Lower leg skin (tissue), 3 donors: ENCODE data around the gene IQSEC3.
"Not testable (repeated sequence)": the region's sequence is repeated elsewhere in the genome, so short reads cannot be mapped to it uniquely, and the experiment has no call there.

ENCODE experiments used
- CTCF ChIP-seq, 3 donors: fragments of 450-650 bp; IDR thresholded peaks; one replicate each; pipeline ENCODE4 v1.5.1; 2016; ENCODE audit warnings: antibody characterized with exemption in 3 of 3, mild to moderate bottlenecking in 3 of 3, moderate library complexity in 2 of 3
- POLR2A ChIP-seq, 2 donors: fragments of 450-650 bp; IDR thresholded peaks; one replicate each; pipeline ENCODE4 v1.6.1; 2016 to 2017; ENCODE audit warnings: antibody characterized with exemption in 2 of 2, mild to moderate bottlenecking in 1 of 2, moderate library complexity in 1 of 2

DNA sequence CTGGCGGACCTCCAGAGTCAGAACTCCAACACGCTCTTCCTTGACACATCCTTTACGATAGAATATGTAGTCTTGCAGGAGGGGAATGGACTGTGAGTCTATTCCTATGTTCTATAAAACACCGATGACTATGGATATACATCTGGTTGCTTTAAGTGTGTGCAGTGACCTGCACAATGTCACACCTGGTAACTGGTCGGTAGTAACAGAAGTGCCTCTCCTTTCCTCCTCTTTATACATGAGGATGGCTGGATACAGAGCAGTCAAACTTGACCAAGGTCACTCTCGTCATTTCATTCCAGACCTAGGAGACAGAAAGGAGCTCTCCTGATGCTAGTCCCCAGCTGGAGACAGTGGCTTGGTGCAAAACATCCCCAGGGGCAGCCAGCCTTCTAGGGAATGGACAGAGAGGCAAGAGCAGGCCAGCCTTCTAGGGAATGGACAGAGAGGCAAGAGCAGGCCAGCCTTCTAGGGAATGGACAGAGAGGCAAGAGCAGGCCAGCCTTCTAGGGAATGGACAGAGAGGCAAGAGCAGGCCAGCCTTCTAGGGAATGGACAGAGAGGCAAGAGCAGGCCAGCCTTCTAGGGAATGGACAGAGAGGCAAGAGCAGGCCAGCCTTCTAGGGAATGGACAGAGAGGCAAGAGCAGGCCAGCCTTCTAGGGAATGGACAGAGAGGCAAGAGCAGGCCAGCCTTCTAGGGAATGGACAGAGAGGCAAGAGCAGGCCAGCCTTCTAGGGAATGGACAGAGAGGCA is 21.2 kb upstream of the IQSEC3 start:
- TF ChIP-seq CTCF, POLR2A (IDR thresholded peaks at IDR 0.05): not testable (repeated sequence)
